DMS114 treated with DMSO at 0.1 percent for 48 hours (cell line): Measurements from ENCODE around the gene SH3TC1.

Experiments used
- DNase-seq: peaks from one replicate; lab custom pipeline; 2025; ENCODE audit not compliant: unreplicated experiment; lab: John Stamatoyannopoulos, UW

SH3TC1 gene

DNA sequence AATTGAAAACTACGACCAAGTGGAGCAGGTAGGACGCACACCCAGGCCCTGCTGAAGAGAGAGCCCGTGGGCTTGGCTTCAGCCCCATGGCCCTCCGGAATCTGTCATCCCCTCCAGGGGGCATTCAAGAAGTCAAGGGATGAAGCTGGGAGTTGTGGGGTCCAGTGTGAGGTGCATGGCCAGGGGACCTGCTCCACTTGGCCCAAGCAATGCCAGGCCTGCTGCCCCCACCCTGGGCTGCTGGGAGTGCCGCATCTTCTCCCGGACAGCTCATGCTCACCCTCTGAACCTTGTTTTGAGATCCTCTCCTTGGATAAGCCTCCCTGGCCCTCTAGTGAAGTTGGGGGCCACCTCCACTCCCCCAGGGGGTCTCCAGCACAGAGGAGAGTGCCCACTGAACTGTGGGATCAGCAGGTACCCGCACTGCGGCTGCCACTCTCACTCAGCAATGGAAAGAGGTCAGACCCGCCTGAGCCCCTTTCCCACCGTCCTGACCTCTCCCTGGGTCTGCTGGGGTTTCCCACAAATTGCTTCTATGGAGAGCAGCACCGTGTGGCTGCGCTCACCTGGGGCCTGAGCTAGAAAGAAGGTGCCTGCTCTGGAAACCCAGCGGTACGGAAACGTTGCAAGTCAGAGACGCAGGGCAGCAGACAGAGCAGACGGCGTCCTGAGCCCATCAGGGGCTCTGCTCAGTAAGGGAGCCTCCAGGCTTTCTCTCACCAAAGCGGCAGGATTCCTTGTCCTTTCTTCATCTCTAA is 35.5 kb upstream of the SH3TC1 start:
- no peak for DNase-seq

DNA sequence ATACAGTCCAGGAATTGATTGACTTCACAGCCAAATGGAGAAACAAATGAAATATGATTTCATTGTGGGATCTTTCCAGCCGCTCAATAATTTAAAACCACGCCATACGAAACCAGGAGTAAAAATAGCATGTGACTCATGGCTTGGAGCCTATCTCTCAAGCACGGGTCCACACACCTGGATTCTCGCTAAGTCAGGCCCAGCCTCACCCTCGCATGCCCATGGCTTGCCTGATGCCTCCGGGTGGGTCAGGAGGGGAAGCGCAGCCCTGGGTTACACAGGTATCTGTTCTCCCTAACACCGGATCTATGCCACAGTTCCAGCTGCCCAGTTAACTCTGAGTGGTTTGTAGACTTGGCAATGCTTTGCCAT is 34.9 kb upstream of the SH3TC1 start:
- no peak for DNase-seq

GRCh38 chr4:8164687-8165086 is 34.4 kb upstream of the SH3TC1 start:
- no peak for DNase-seq

DNA sequence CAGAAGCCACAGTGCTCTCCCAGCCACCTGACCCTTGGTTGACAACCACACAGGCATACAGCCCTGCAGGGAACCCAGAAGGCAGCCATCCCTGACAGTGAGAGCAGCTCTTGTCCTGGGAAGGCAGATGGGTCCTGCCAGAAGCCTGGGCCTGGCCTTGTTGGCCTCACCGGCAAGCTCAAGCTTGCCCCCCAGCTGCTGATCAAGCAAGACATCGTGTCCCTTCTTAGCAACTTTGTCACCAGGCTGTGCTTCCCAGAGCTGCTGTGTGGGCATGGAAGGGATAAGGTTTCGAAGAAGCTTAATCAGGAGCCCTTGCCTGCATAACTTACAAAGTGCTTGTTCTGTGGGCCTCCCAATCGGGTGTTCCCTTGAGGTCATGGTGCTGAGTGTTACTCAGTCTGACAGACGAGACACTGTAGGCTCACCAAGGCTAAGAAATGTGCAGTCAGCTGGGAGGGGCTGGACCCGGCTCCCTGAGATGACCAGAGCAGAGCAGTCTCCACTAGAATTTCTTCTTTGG is 33.7 kb upstream of the SH3TC1 start:
- no peak for DNase-seq

GRCh38 chr4:8167291-8167690 is 31.8 kb upstream of the SH3TC1 start:
- no peak for DNase-seq

DNA sequence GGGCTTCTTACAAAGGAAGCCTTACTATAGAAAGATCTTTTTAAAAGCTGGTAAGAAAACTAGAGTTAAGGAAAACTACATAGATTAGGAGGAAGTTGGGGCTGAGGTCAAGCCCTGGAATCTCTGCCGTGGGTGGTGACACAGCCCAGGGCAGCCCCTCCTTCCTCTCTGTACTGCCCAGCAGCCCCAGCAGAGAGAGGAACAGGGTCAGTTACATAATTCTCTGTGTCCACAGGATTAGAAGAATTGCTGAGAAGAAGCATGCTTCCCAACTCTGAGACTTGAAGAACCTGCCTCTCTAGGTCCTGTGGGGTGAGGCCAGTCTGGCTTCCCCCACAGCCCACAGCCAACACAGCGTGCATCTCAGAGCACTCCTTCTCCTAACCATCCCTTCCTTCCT is 31.3 kb upstream of the SH3TC1 start:
- DNase-seq, result no peak

DNA sequence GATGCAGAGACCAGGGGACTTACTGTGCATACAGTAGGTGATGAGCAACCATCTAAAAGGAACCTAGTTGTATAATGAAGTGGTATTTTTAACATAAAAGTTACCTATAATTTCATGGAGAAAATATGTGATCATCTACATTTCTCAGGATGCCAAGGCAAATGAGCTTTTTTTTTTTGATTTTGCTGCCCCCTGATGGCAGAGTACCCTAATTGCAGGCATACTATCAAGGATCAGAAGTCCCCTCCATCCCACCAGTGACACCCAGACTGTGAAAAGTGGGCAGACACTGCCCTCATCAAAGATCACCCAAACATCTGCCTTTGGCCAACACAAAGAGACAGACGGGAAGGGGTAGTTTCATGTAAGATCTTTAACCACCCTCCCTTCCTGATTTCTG is 30.9 kb upstream of the SH3TC1 start:
- no peak for DNase-seq

DNA sequence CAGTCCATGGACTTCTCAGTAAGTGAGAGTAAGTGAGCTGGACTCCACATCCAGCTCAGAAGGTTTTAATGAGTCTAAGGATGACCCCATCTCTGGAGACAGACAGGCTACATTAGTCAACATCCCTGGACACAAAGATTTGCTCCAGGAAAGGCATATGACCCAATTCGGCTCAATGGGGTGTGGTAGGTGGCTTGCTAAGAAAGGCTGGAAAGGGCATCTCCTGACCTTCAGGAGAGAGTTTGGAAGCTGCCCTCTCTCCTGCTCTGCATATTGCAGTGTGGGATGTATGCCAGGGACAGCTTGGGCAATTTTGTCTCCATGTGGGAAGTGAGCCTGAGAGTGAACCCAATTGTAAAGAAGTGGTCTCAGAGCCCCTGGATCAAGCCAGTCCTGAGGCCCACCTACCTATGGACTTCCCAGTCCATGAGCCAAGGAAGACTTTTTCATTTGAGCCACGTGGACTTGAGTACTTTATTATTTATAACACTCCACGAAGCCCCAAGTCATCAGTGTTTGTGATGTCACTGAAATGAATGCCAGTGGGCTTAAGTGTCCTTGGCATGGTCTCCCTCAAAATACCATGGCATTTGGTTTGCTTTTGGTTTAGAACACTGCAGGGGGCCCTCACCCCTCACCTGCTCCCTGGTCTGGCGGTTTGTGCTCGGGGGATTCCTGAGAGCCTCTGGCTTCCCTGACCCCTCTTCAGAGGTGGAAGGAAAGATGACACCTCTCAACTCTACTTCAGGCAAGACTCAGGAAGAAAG is 30.1 kb upstream of the SH3TC1 start:
- no peak for DNase-seq

DNA sequence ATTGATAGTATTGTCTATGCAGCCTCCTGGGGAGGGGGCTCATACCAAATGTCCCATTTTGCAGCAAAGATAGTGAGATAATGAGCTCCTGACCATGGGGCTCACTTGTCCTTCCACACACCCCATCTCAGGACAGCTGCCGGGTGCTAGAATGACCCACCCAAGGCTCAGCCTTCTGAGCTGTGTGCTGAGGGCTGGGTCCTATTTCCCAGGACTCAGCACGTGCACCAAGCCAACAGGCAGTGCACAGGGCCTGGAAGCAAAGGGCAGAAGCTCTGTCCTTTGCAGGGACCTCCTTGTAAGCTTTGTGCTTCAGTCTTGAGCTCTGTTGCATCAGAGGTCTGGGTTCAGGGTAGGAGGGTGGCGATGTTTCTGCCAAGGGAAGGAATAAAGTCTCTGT is 29.3 kb upstream of the SH3TC1 start:
- DNase-seq, result no peak

- no peak for DNase-seq
Measured at GRCh38 chr4:8170341-8170740, 28.7 kb upstream of the SH3TC1 start.

DNA sequence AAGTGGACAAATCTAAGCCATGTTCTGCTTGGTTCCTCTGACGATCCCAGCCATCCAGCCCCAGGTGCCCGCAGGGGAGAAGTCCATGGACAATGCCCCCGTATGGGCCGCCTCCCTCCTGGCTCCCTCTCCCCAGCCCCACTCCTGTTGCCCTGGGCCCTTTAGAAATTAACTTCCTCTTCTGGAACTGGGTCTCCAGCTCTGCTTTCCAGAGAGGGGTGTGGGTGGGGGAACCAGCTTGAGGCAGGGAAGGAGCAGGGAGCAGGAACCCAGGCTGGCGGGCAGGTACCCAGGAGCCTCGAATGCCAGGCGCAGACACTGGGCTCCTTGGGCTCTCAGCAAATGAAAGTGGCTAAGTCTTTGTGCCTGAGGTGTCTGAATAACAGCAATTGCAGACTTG is 27.8 kb upstream of the SH3TC1 start:
- no peak for DNase-seq

- no peak for DNase-seq
Measured at GRCh38 chr4:8171984-8172924, 26.8 kb upstream of the SH3TC1 start.

GRCh38 chr4:8173492-8174242 is 25.4 kb upstream of the SH3TC1 start:
- no peak for DNase-seq

- DNase-seq, result no peak
Measured at GRCh38 chr4:8174970-8175369, 24.1 kb upstream of the SH3TC1 start.

DNA sequence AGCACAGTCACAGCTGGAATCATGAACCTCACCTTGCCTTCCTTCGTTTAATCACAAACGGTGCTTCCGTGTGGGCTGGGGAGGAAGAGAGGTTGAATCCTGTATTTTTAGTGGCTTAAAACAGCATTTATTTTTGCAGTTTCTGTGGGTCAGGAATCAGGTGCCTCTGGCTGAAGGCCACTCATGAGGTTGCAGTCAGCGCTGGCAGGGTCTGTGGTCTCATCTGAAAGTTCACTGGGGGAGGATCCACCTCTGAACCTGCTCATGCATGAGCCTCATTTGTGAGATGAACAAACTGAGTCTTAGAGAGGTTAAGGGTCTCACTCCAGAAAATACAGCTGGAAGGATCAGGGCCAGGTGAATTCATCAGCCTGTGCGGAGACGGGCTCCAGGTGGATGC is 23.4 kb upstream of the SH3TC1 start:
- no peak for DNase-seq

- peak; percentile 54 for DNase-seq
Measured at GRCh38 chr4:8176547-8177399, 22.3 kb upstream of the SH3TC1 start.

DNA sequence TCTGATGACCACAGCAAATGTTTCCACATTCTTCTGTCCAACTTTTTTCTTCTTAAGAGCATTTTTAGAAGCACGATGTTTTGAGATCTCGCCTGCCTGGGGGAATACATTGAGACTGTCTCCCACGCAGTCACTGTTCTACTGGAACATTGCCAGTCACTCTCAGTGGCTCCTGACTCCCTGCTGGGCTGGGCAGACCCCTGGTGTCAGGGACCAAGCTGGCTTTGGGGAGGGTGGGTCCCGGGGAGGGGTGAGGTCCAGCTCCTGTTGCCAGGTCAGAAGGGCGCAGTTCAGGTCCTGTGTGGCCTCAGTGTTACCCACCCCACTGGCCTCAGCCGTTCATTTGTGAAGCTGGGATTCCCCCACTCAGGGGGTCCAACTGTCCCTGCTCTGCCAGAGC is 21.5 kb upstream of the SH3TC1 start:
- no peak for DNase-seq

DNA sequence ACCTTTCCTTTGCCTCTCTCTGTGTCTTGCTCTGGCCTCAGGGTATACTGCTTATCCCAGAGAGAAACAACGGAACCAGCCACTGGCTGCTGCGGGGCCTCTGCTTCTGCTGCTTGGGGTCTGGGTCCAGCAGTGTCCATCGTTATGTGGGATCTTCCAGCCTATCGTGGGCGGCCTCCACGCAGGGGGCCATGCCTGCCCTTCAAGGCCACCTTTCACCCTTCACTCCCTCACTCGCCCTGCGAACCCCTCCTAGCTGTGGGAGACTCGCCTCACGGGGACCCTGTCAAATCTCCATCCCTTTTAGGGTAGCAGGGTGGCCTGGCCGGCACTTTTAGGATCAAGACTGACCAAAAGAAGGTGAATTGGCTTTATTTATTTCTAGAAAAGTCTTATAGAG is 21.1 kb upstream of the SH3TC1 start:
- no peak for DNase-seq

- no peak for DNase-seq
Measured at GRCh38 chr4:8179074-8179473, 20.0 kb upstream of the SH3TC1 start.

- no peak for DNase-seq
Measured at GRCh38 chr4:8179771-8180170, 19.3 kb upstream of the SH3TC1 start.
